GM12892 (cell line): ENCODE measurements around the gene PDE6A.

ENCODE experiments used
- POLR2A ChIP-seq: IDR thresholded peaks from 2 replicates; pipeline ENCODE4 v1.6.1; 2011; ENCODE audit warnings: low read depth, low read length, control low read depth
- POLR2AphosphoS5 ChIP-seq: IDR thresholded peaks from 2 replicates; pipeline ENCODE4 v1.6.1; 2011; ENCODE audit warnings: low read depth, low read length, control low read depth
- TAF1 ChIP-seq: IDR thresholded peaks from 2 replicates; pipeline ENCODE4 v1.6.1; 2011; ENCODE audit warnings: low read depth, mild to moderate bottlenecking, control low read depth, low read length, borderline replicate concordance

- no peak for TF ChIP-seq POLR2A
- no peak for TF ChIP-seq POLR2AphosphoS5
- no peak for TF ChIP-seq TAF1
Measured at GRCh38 chr5:149859746-149860145, 84.8 kb downstream of the PDE6A start.
